Endodermal cell (in vitro differentiated cells): Measurements from ENCODE around the gene ULBP1. TPM values are rescaled to one million over a fixed set of nuclear protein-coding genes. Genes with fewer than 3 reads are reported as not detected.

Experiments used
- DNase-seq: peaks from one replicate; pipeline ENCODE4 v3.0.0-alpha.2; 2017
- H3K27ac ChIP-seq: 2 replicates; pipeline ENCODE4 v1.5.1; 2013; ENCODE audit warnings: mild to moderate bottlenecking, low read depth, low read length, moderate library complexity
- H3K27me3 ChIP-seq: 2 replicates; pipeline ENCODE4 v1.6.1; 2013; ENCODE audit warnings: mild to moderate bottlenecking, low read length, moderate library complexity; ENCODE audit not compliant: insufficient read depth, control insufficient read depth, poor library complexity, severe bottlenecking
- H3K36me3 ChIP-seq: 2 replicates; pipeline ENCODE4 v1.7.0; 2013; ENCODE audit warnings: mild to moderate bottlenecking, low read length, moderate library complexity; ENCODE audit not compliant: control insufficient read depth, insufficient read depth
- H3K4me1 ChIP-seq: one replicate; pipeline ENCODE4 v1.7.0; 2013; ENCODE audit warnings: low read length; ENCODE audit not compliant: control insufficient read depth, insufficient read depth
- H3K4me3 ChIP-seq: 2 replicates; pipeline ENCODE4 v1.5.1; 2013; ENCODE audit warnings: mild to moderate bottlenecking, low read length, moderate library complexity
- H3K9ac ChIP-seq: 2 replicates; pipeline ENCODE4 v1.6.1; 2013; ENCODE audit warnings: mild to moderate bottlenecking, low read length, moderate library complexity; ENCODE audit not compliant: poor library complexity, severe bottlenecking; ENCODE audit errors: extremely low read depth
- H3K9me3 ChIP-seq: 2 replicates; pipeline ENCODE4 v1.6.1; 2013; ENCODE audit warnings: mild to moderate bottlenecking, low read length, moderate library complexity; ENCODE audit not compliant: control insufficient read depth
- H3K27ac Mint-ChIP-seq: 2 replicates; pipeline ENCODE4 v1.8.0; 2020; ENCODE audit warnings: mixed read lengths
- H3K27me3 Mint-ChIP-seq: 2 replicates; pipeline ENCODE4 v1.8.0; 2021; ENCODE audit warnings: mild to moderate bottlenecking, mixed read lengths; ENCODE audit not compliant: insufficient read depth
- H3K36me3 Mint-ChIP-seq: 2 replicates; pipeline ENCODE4 v1.8.0; 2020; ENCODE audit warnings: low read depth, mixed read lengths
- H3K4me1 Mint-ChIP-seq: 2 replicates; pipeline ENCODE4 v1.8.0; 2020; ENCODE audit warnings: mixed read lengths
- H3K4me3 Mint-ChIP-seq: 2 replicates; pipeline ENCODE4 v1.8.0; 2020; ENCODE audit warnings: mild to moderate bottlenecking, moderate library complexity, mixed read lengths
- H3K9me3 Mint-ChIP-seq: 2 replicates; pipeline ENCODE4 v1.8.0; 2020; ENCODE audit warnings: mild to moderate bottlenecking, mixed read lengths
- WGBS, 2 experiments: methylation state at CpG; one replicate each; pipeline versions ENCODE4 v1.1.5 to v1.1.7; 2013; ENCODE audit warnings: missing lambda C conversion rate in 2 of 2, mixed read lengths in 1 of 2; ENCODE audit not compliant: insufficient coverage in 1 of 2, insufficient read length in 1 of 2; 5-methylcytosine and 5-hydroxymethylcytosine counted together
- long read RNA-seq, 4 experiments: library from polyadenylated mRNA in 2 of 4; library from RNA in 1 of 4; library from capped mRNA in 1 of 4; stranded (forward) in 3 of 4; unstranded in 1 of 4; transcript quantifications; one replicate each; pipeline ENCODE4 v2.0.0, GENCODE V29; 2020 to 2021; ENCODE audit warnings: inconsistent platforms in 1 of 4
- polyA plus RNA-seq, 2 experiments: library from polyadenylated mRNA; stranded (reverse); fragments of 50-300 nt; gene quantifications; one replicate each; pipeline ENCODE4 v1.2.3, GENCODE V29; 2013
- total RNA-seq, 2 donors: library from RNA; stranded (reverse); fragmentation: NEBNext Ultra II Directional in 1 of 2; extraction: Animal tissue kit (Norgen Biotek cat#: 25700) in 1 of 2; gene quantifications; 2 replicates in 1 of 2; 3 replicates in 1 of 2; pipeline ENCODE4 v1.2.1, GENCODE V29; 2021
- TF ChIP-seq, protein P1 (sequence below): fragments of 200-600 bp; sonication (generic); conservative IDR thresholded peaks from 2 replicates; pipeline ENCODE4 v1.5.0; 2021; ENCODE audit warnings: antibody characterized with exemption, mild to moderate bottlenecking

The ULBP1 gene, protein sequence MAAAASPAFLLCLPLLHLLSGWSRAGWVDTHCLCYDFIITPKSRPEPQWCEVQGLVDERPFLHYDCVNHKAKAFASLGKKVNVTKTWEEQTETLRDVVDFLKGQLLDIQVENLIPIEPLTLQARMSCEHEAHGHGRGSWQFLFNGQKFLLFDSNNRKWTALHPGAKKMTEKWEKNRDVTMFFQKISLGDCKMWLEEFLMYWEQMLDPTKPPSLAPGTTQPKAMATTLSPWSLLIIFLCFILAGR
- under 1 TPM; 0.31 to 0.55 TPM for total RNA-seq
- polyA plus RNA-seq (2013, experiment 1 of 2), result 4.0 TPM
- polyA plus RNA-seq (2013, experiment 2 of 2), result 2.5 TPM
- long read RNA-seq, experiment 1, result 0 reads
- long read RNA-seq, experiment 2, result 0 reads
- long read RNA-seq, experiment 3, partial matches to known transcripts, result 0 of 1 reads
- long read RNA-seq, experiment 3, other reads (novel, unspliced or antisense), result 0 of 1 reads
- long read RNA-seq, experiment 4, partial matches to known transcripts, result 1 of 1 reads
- long read RNA-seq, experiment 4, other reads (novel, unspliced or antisense), result 0 of 1 reads

GRCh38 chr6:149963462-149964307 is at the start of gene ULBP1:
TSS of gene ULBP1 (plus strand) at chr6:149963943. CDS start at chr6:149964050, 107 bp downstream.
- Histone ChIP-seq H3K9ac (peak within 1 kb of the TSS; percentile 68), H3K36me3 (no peaks in the 10 kb centered on the region), H3K4me3 (peak within 1 kb of the TSS; percentile 84), H3K27ac (peak within 1 kb of the TSS; percentile 67), H3K4me1 (no peaks in the 10 kb centered on the region), H3K9me3 (no peaks in the 10 kb centered on the region), H3K27me3 (peaks cover 100% of the 10 kb centered on the region)
- TF ChIP-seq, protein P1, sequence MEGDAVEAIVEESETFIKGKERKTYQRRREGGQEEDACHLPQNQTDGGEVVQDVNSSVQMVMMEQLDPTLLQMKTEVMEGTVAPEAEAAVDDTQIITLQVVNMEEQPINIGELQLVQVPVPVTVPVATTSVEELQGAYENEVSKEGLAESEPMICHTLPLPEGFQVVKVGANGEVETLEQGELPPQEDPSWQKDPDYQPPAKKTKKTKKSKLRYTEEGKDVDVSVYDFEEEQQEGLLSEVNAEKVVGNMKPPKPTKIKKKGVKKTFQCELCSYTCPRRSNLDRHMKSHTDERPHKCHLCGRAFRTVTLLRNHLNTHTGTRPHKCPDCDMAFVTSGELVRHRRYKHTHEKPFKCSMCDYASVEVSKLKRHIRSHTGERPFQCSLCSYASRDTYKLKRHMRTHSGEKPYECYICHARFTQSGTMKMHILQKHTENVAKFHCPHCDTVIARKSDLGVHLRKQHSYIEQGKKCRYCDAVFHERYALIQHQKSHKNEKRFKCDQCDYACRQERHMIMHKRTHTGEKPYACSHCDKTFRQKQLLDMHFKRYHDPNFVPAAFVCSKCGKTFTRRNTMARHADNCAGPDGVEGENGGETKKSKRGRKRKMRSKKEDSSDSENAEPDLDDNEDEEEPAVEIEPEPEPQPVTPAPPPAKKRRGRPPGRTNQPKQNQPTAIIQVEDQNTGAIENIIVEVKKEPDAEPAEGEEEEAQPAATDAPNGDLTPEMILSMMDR, result peak; percentile 14
- no peaks in the 10 kb centered on the region for H3K9me3 Mint-ChIP-seq
- H3K4me1 Mint-ChIP-seq, result peaks cover 10% of the 10 kb centered on the region
- H3K36me3 Mint-ChIP-seq, result no peaks in the 10 kb centered on the region
- H3K4me3 Mint-ChIP-seq, result peak within 1 kb of the TSS; percentile 62
- peaks cover 100% of the 10 kb centered on the region for H3K27me3 Mint-ChIP-seq
- peak within 1 kb of the TSS; percentile 89 for H3K27ac Mint-ChIP-seq
- DNase-seq, result peak; percentile 95
- 0% methylated on average over 32 to 69 of the region's 69 CpGs for WGBS, 2 experiments

DNA sequence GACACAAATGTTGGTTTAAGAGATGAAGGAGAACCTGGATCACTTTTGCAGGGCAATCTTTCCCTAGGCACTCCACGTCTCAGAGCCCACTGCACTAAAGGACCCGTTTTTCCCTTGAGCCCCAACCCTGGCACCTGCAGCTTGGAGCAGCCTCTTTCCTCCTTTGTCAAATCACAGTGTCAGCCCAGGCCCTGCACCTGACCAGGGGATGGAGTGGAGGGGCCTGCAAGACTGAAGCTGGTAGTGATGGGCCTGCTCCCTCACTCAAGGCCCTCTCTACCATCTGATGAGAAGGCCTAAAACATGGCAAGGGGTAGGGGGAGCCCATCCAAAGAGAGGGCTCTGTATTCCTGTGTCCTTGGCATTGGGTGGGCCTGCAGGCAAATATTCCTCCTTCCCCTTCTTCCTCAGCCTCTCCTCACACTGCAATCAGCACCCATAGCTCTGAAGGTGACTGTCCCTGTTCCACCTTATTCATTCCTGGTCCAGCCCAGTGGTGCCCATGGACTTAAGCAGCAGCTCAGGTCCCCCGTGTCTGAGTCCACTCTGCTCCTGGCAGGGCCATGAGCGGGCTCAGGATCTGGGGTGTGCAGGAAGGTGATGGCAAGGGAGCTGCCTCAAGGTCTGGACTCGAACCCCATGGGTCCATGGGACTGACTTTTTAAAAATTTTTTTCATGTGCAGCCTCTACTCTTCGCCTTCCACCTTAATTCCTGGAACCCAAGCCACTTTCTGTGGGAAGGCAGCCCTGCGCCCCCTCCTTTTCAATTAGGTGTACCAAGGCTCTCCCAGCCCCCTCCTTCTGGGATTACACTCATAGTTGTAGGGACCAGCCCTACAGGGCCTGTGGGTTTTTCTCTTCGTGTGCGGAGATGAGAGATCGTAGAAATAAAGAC is 47.5 kb upstream of the ULBP1 start:
- DNase-seq, result peak; percentile 22
- Mint-ChIP-seq H3K9me3 (no peaks in the 10 kb centered on the region), H3K4me3 (no peak overlapping the region), H3K27me3 (peaks cover 79% of the 10 kb centered on the region), H3K36me3 (no peaks in the 10 kb centered on the region), H3K4me1 (no peaks in the 10 kb centered on the region), H3K27ac (no peak overlapping the region)
- TF ChIP-seq, protein P1, result no peak
- H3K4me3 ChIP-seq, result no peak overlapping the region
- H3K4me1 ChIP-seq, result no peaks in the 10 kb centered on the region
- H3K27ac ChIP-seq, result no peak overlapping the region
- H3K9ac ChIP-seq, result no peak overlapping the region
- H3K27me3 ChIP-seq, result peaks cover 60% of the 10 kb centered on the region
- no peaks in the 10 kb centered on the region for H3K9me3 ChIP-seq
- WGBS, 2 experiments, result 85 to 97% methylated on average over 8 to 10 of the region's 10 CpGs
- H3K36me3 ChIP-seq, result no peaks in the 10 kb centered on the region

DNA sequence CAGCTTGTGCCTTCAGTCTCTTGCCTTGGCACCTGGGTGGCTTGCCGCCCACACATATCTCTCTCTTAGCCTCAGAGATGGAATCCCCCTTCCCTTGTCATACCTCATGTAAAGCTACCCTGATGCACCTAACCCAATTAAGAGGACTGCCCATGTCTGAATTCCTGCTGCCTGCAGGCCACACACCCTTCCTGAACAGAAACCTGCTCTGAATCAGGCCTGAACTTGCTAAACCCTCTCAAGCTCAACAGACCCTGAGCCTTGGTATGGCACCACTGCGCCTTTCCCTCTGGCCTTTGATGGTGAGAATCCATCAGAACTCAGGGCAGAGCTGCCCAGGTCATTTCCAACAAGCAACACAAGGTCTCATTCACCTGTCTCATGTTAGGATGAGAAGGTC is 46.1 kb upstream of the ULBP1 start:
- H3K36me3 Mint-ChIP-seq, result no peaks in the 10 kb centered on the region
- Histone ChIP-seq H3K36me3 (no peaks in the 10 kb centered on the region), H3K9ac (no peak overlapping the region), H3K27ac (no peak overlapping the region), H3K4me3 (no peak overlapping the region), H3K4me1 (no peaks in the 10 kb centered on the region), H3K9me3 (no peaks in the 10 kb centered on the region), H3K27me3 (peaks cover 75% of the 10 kb centered on the region)
- TF ChIP-seq, protein P1, result no peak
- no peaks in the 10 kb centered on the region for H3K4me1 Mint-ChIP-seq
- no peak overlapping the region for H3K27ac Mint-ChIP-seq
- peaks cover 84% of the 10 kb centered on the region for H3K27me3 Mint-ChIP-seq
- no peak overlapping the region for H3K4me3 Mint-ChIP-seq
- WGBS, 2 experiments, result 82 to 100% methylated on average over 1 to 2 of the region's 2 CpGs
- DNase-seq, result peak; percentile 20
- no peaks in the 10 kb centered on the region for H3K9me3 Mint-ChIP-seq
